Vagina (tissue), 2 donors: ENCODE results near the gene SIK3.

ENCODE experiments used
- POLR2AphosphoS5 ChIP-seq, 2 donors: sonication (generic); formaldehyde crosslinking; IDR thresholded peaks; one replicate each; pipeline ENCODE4 v1.9.0; 2017; ENCODE audit warnings: antibody characterized with exemption in 2 of 2, mild to moderate bottlenecking in 2 of 2, low read depth in 1 of 2; ENCODE audit not compliant: insufficient read depth in 1 of 2
- TF ChIP-seq, protein P1 (sequence below), 3 experiments: fragments of 450-650 bp in 2 of 3; fragments of 200-600 bp in 1 of 3; sonication (generic) in 1 of 3; IDR thresholded peaks; one replicate each; pipeline ENCODE4 v1.5.1; 2017 to 2019; ENCODE audit warnings: antibody characterized with exemption in 3 of 3, mild to moderate bottlenecking in 2 of 3, moderate library complexity in 2 of 3

DNA sequence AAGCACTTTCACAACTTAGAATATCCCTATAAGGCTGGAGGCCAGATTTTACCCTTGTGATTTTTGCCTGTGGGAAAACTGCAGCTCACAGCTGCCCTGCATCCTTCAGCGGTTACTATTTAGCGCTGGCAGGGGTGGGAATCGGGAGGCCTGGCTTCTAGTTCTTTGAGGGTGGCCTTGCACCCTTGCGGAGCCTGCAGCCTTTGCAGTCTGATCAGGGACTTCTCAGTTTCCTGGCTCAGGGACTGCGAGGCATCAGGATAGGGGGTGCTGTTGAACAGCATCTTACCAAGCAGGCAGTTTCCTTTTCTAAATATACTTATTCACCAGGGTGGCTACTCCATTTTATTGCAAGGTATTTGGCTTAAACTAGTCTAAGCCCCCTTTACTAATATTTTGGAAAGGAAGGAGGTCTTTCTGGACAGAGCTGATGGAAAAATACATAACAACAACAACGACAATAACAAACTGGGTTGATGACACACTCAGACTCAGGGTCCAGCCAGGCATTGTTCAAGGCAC, 257.9 kb downstream of the SIK3 start:
- TF ChIP-seq, protein P1, sequence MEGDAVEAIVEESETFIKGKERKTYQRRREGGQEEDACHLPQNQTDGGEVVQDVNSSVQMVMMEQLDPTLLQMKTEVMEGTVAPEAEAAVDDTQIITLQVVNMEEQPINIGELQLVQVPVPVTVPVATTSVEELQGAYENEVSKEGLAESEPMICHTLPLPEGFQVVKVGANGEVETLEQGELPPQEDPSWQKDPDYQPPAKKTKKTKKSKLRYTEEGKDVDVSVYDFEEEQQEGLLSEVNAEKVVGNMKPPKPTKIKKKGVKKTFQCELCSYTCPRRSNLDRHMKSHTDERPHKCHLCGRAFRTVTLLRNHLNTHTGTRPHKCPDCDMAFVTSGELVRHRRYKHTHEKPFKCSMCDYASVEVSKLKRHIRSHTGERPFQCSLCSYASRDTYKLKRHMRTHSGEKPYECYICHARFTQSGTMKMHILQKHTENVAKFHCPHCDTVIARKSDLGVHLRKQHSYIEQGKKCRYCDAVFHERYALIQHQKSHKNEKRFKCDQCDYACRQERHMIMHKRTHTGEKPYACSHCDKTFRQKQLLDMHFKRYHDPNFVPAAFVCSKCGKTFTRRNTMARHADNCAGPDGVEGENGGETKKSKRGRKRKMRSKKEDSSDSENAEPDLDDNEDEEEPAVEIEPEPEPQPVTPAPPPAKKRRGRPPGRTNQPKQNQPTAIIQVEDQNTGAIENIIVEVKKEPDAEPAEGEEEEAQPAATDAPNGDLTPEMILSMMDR (IDR thresholded peaks at IDR 0.05) = no peak
- TF ChIP-seq POLR2AphosphoS5 (IDR thresholded peaks at IDR 0.05; ENCODE audit: insufficient read depth in 1 of 2, low read depth in 1 of 2) = no peak
